Sigmoid colon (tissue), 7 donors: Measurements from ENCODE around the gene FAM168B. TPM values are rescaled to one million over a fixed set of nuclear protein-coding genes. Genes with fewer than 3 reads are reported as not detected.

Experiments used
- DNase-seq: peaks from one replicate; pipeline ENCODE4 v3.0.0-alpha.2; 2019
- H3K27ac ChIP-seq, 4 donors: fragments of 200-600 bp; sonication (generic); one replicate each; pipeline ENCODE4 v1.5.1; 2016 to 2019; ENCODE audit warnings: mild to moderate bottlenecking in 1 of 4
- H3K27me3 ChIP-seq, 3 donors: fragments of 200-600 bp; sonication (generic); one replicate each; pipeline ENCODE4 v1.5.1; 2019; ENCODE audit warnings: mild to moderate bottlenecking in 1 of 3
- H3K36me3 ChIP-seq, 4 donors: fragments of 200-600 bp; sonication (generic); one replicate each; pipeline ENCODE4 v1.5.1; 2016 to 2019
- H3K4me1 ChIP-seq, 4 donors: fragments of 200-600 bp; sonication (generic); one replicate each; pipeline ENCODE4 v1.5.1; 2017 to 2019
- H3K4me3 ChIP-seq, 4 donors: fragments of 200-600 bp; sonication (generic); one replicate each; pipeline ENCODE4 v1.5.1; 2017 to 2019; ENCODE audit warnings: mild to moderate bottlenecking in 2 of 4, moderate library complexity in 1 of 4
- H3K9me3 ChIP-seq, 4 donors: fragments of 200-600 bp in 3 of 4; sonication (generic) in 3 of 4; one replicate each; pipeline versions ENCODE4 v1.5.1 to v1.6.1; 2013 to 2019
- EP300 ChIP-seq, 4 donors: sonication (generic); formaldehyde crosslinking; IDR thresholded peaks; one replicate each; pipeline ENCODE4 v1.6.1; 2017; ENCODE audit warnings: antibody characterized with exemption in 4 of 4
- POLR2A ChIP-seq, 2 donors: fragments of 450-650 bp; IDR thresholded peaks; one replicate each; pipeline ENCODE4 v1.6.1; 2016; ENCODE audit warnings: antibody characterized with exemption in 2 of 2, mild to moderate bottlenecking in 2 of 2, moderate library complexity in 2 of 2
- POLR2AphosphoS5 ChIP-seq, 4 donors: sonication (generic); formaldehyde crosslinking; IDR thresholded peaks; one replicate each; pipeline ENCODE4 v1.6.1; 2017; ENCODE audit warnings: antibody characterized with exemption in 4 of 4
- WGBS, 2 donors: extraction: QIAGEN DNeasy Blood & Tissue Kit; methylation state at CpG; one replicate each; pipeline ENCODE4 v1.1.7; 2013; 5-methylcytosine and 5-hydroxymethylcytosine counted together
- intact Hi-C: fragments of 100-400 bp; cut with DNase I; formaldehyde crosslinking; loops from one replicate; pipeline ENCODE4 v1.15.1; 2023
- polyA plus RNA-seq, 3 donors: library from polyadenylated mRNA; stranded (reverse); fragments of 200-250 nt; gene quantifications; one replicate each; pipeline ENCODE4 v1.2.3, GENCODE V29; 2013
- total RNA-seq, 4 donors: library from RNA; depleted of rRNA; stranded (reverse); fragments of >200 nt; gene quantifications; one replicate each; pipeline ENCODE4 v1.1.0, GENCODE V29; 2016
- TF ChIP-seq, protein P1 (sequence below), 4 experiments: fragments of 450-650 bp in 3 of 4; fragments of 200-600 bp in 1 of 4; IDR thresholded peaks; one replicate each; pipeline ENCODE4 v1.5.1; 2016 to 2019; ENCODE audit warnings: antibody characterized with exemption in 4 of 4, mild to moderate bottlenecking in 3 of 4, moderate library complexity in 2 of 4
- donor health status: healthy with polysubstance abuse.
- donor health status: Bipolar disorder and iron deficiency.
- donor health status: healthy.

The FAM168B gene
- total and polyA plus RNA-seq, 7 donors: 29.1 to 153 (median 125) TPM

DNA sequence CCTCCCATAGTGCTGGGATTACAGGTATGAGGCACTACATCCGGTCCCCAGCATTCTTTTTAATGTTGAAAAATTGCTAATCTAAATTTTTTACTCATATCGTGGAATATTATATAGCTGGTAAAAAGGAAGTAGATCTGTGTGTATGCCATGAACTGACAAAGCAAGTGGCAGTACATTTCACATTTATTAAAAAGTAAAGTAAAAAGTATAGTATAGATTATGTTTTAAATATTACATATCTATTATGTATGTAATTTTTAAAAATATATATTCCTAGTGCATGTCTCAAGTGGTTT, 37.0 kb upstream of the FAM168B start:
- Histone ChIP-seq H3K4me3 (no peak overlapping the region), H3K9me3 (peaks cover 0 to 1% (median 0%) of the 10 kb centered on the region in 4 donors), H3K27me3 (no peaks in the 10 kb centered on the region), H3K36me3 (peaks cover 0 to 74% (median 23%) of the 10 kb centered on the region in 4 donors), H3K27ac (no peak overlapping the region), H3K4me1 (no peaks in the 10 kb centered on the region)
- 97 to 98% methylated on average over 2 of the region's 2 CpGs for WGBS, 2 donors
- TF ChIP-seq EP300 (IDR thresholded peaks at IDR 0.05) (no peak), POLR2A (IDR thresholded peaks at IDR 0.05) (no peak), POLR2AphosphoS5 (IDR thresholded peaks at IDR 0.05) (no peak)
- TF ChIP-seq, protein P1, sequence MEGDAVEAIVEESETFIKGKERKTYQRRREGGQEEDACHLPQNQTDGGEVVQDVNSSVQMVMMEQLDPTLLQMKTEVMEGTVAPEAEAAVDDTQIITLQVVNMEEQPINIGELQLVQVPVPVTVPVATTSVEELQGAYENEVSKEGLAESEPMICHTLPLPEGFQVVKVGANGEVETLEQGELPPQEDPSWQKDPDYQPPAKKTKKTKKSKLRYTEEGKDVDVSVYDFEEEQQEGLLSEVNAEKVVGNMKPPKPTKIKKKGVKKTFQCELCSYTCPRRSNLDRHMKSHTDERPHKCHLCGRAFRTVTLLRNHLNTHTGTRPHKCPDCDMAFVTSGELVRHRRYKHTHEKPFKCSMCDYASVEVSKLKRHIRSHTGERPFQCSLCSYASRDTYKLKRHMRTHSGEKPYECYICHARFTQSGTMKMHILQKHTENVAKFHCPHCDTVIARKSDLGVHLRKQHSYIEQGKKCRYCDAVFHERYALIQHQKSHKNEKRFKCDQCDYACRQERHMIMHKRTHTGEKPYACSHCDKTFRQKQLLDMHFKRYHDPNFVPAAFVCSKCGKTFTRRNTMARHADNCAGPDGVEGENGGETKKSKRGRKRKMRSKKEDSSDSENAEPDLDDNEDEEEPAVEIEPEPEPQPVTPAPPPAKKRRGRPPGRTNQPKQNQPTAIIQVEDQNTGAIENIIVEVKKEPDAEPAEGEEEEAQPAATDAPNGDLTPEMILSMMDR (IDR thresholded peaks at IDR 0.05): no peak
- intact Hi-C loops: no loop called here
- no peak for DNase-seq

DNA sequence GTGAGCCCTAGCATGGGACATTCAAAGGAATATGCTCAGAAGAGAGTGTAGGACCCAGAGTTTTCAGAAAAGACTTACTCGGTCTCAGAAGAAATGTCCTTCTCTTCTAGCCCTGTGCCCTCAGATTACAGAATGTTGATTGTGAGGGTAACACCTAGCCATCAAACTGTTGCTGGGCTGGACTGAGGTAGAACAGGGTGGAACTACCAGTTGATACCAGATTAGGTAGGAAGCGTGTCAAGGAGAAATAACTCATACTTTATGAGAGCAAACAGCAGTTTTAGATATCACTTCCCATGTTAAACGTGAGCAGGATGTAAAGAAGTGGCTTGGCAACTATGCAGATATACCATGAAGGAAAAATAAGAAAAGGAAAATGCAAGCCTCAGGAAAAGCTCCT, 34.7 kb upstream of the FAM168B start:
- Histone ChIP-seq H3K4me3 (no peak overlapping the region), H3K27ac (no peak overlapping the region), H3K27me3 (no peaks in the 10 kb centered on the region), H3K4me1 (no peaks in the 10 kb centered on the region), H3K9me3 (peaks cover 0 to 1% (median 0%) of the 10 kb centered on the region in 4 donors), H3K36me3 (peaks cover 0 to 69% (median 23%) of the 10 kb centered on the region in 4 donors)
- 64 to 87% methylated on average over 3 of the region's 3 CpGs for WGBS, 2 donors
- no peak for DNase-seq
- intact Hi-C loops: no loop called here
- TF ChIP-seq, protein P1 (IDR thresholded peaks at IDR 0.05): no peak

DNA sequence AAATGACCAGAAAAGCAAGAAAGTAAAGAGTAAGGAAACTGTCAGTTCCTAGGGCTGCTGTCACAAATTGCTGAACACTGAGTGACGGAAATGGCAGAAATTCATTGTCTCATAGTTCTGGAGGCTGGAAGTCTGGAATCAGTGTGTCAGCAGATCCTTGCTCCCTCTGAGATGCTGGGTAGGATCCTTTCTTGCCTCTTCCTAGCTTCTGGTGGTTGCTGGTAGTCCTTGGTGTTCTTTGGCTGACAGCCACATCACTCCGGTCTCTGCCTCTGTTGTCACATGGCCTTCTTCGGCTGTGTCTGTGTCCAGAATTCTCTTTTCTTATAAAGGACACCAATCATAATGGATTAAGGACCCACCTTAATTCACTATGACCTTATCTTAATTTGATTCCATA, 33.8 kb upstream of the FAM168B start:
- Histone ChIP-seq H3K27ac (no peak overlapping the region), H3K4me3 (no peak overlapping the region), H3K36me3 (peaks cover 0 to 63% (median 23%) of the 10 kb centered on the region in 4 donors), H3K9me3 (peaks cover 0 to 1% (median 0%) of the 10 kb centered on the region in 4 donors), H3K27me3 (no peaks in the 10 kb centered on the region), H3K4me1 (no peaks in the 10 kb centered on the region)
- DNase-seq: no peak
- WGBS, 2 donors: 95% methylated on average over 3 of the region's 3 CpGs
- intact Hi-C loops: no loop called here
- TF ChIP-seq EP300 (IDR thresholded peaks at IDR 0.05) (no peak), POLR2A (IDR thresholded peaks at IDR 0.05) (no peak), POLR2AphosphoS5 (IDR thresholded peaks at IDR 0.05) (no peak)
- TF ChIP-seq, protein P1 (IDR thresholded peaks at IDR 0.05): no peak

DNA sequence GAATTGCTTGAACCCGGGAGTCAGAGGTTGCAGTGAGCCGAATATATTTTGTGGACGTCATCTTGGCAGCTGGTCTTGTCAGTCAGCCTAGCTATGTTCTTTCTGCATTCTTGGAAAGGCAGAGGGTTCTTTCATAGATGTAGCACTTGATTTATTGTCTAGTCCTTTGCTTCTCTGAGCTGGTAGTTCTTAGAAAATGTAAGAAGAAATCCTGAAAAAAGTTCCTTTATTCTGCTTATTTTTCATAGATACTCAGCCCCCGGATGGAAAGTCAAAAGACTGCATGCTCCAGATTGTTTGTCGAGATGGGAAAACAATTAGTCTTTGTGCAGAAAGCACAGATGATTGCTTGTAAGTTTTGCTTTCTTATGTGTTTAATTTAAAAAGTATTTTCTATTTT, 33.2 kb upstream of the FAM168B start:
- Histone ChIP-seq H3K4me3 (no peak overlapping the region), H3K36me3 (peaks cover 0 to 66% (median 25%) of the 10 kb centered on the region in 4 donors), H3K27ac (no peak overlapping the region), H3K27me3 (no peaks in the 10 kb centered on the region), H3K4me1 (no peaks in the 10 kb centered on the region), H3K9me3 (peaks cover 0 to 1% (median 0%) of the 10 kb centered on the region in 4 donors)
- TF ChIP-seq EP300 (IDR thresholded peaks at IDR 0.05): no peak
- no peak for TF ChIP-seq POLR2AphosphoS5 (IDR thresholded peaks at IDR 0.05)
- TF ChIP-seq POLR2A (IDR thresholded peaks at IDR 0.05): no peak
- TF ChIP-seq, protein P1 (IDR thresholded peaks at IDR 0.05): no peak
- intact Hi-C loops: no loop called here
- no peak for DNase-seq
- 86 to 91% methylated on average over 5 of the region's 5 CpGs for WGBS, 2 donors

DNA sequence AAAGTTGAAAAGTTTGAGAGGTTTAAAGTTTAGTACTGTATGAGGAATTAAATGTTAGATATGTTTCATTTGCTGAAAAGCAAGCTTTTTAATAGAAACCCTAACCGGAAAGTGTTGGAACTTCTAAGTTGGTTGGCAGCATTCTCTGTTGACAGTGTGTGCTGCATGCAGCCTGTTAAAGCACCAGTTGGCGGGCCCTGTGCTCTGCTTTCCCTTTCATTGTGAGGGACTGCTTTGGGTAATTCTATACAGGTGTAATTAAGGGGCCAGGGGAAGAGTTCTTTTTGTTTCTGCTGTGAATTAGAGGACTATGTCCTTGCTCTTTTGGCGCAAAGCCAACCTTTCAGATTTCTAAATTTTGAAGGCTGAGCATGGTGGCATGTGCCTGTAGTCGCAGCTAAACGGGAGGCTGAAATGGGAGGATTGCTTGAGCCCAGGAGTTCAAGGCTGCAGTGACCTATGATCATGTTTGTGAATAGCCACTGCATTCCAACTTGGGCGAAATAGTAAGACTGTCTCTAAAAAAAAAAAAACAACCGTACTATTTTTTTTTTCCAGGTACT, 32.0 kb upstream of the FAM168B start:
- DNase-seq: no peak
- TF ChIP-seq EP300 (IDR thresholded peaks at IDR 0.05) (no peak), POLR2AphosphoS5 (IDR thresholded peaks at IDR 0.05) (no peak), POLR2A (IDR thresholded peaks at IDR 0.05) (no peak)
- TF ChIP-seq, protein P1 (IDR thresholded peaks at IDR 0.05): no peak

More for the DNA sequence above, 32.0 kb upstream of the FAM168B start:
- Histone ChIP-seq H3K27ac (no peak overlapping the region), H3K36me3 (peaks cover 0 to 55% (median 18%) of the 10 kb centered on the region in 4 donors), H3K27me3 (no peaks in the 10 kb centered on the region), H3K4me1 (no peaks in the 10 kb centered on the region), H3K9me3 (peaks cover 0 to 1% (median 0%) of the 10 kb centered on the region in 4 donors), H3K4me3 (no peak overlapping the region)
- 92 to 95% methylated on average over 7 of the region's 7 CpGs for WGBS, 2 donors
- intact Hi-C loops: no loop called here
